ENCODE results near the gene CARTPT. TPM values are rescaled to one million over a fixed set of nuclear protein-coding genes. Genes with fewer than 3 reads are reported as not detected.

Gene CARTPT
- total and polyA plus RNA-seq, 4 donors, result 5.0 to 30.1 (median 18.6) TPM

DNA sequence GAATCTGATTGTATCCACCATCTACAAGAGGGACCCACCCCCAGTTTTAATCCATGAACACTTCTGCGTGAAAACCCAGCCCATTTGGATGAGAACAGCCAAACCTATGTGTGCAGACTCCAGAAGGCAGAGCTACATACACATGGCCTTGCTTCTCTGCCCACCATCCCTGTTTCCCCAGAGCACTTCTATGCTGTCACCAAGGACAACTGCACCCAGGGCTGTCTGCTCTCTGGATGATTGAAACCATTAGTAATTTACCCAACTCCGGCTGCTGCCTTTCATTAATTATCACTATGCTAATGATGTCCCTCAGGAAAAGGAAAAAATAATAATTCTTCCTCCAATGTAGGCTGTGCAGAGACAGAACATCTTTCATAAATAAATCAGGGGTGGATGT lies 8.9 kb downstream of the CARTPT start:
- Histone ChIP-seq H3K4me3 (ENCODE audit: low read depth, low read length) (no peak overlapping the region), H3K27me3 (ENCODE audit: control insufficient read depth, insufficient read depth, low read length) (no peaks in the 10 kb centered on the region), H3K36me3 (ENCODE audit: control insufficient read depth, insufficient read depth, low read length) (no peaks in the 10 kb centered on the region), H3K9me3 (ENCODE audit: control insufficient read depth, insufficient read depth, low read length) (no peaks in the 10 kb centered on the region), H3K27ac (ENCODE audit: low read depth, low read length) (no peak overlapping the region), H3K4me1 (ENCODE audit: control insufficient read depth, insufficient read depth, low read length) (no peaks in the 10 kb centered on the region)
- 63% methylated on average over 1 of the region's 2 CpGs for WGBS (ENCODE audit: insufficient coverage)
- DNase-seq (ENCODE audit: low read depth in 4 of 6, low spot score in 6 of 6), result no peak

DNA sequence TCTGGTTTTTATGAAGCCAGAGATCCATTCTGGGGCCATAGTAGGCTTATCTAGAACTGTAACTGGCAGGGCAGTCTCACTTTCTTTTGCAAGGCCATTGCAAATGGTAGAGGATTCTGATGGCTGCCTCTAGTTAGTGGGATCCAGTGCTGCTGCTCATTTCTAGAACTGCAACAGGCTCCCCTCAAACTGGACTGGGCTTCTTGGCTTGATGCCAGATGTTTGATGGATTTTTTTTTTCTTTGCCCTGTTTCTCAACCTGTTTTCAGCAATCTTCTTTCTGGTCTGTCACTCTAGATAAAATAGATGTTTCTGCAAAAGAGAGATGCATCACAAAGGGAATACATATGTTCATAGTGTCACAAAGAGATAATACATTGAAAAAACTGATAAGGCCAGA lies 11.9 kb downstream of the CARTPT start:
- no peaks in the 10 kb centered on the region for H3K36me3 ChIP-seq (ENCODE audit: control insufficient read depth, insufficient read depth, low read length)
- no peaks in the 10 kb centered on the region for H3K27me3 ChIP-seq (ENCODE audit: control insufficient read depth, insufficient read depth, low read length)
- H3K4me1 ChIP-seq (ENCODE audit: control insufficient read depth, insufficient read depth, low read length), result no peaks in the 10 kb centered on the region
- H3K4me3 ChIP-seq (ENCODE audit: low read depth, low read length), result no peak overlapping the region
- H3K9me3 ChIP-seq (ENCODE audit: control insufficient read depth, insufficient read depth, low read length), result no peaks in the 10 kb centered on the region
- DNase-seq (ENCODE audit: low read depth in 4 of 6, low spot score in 6 of 6), result no peak
- H3K27ac ChIP-seq (ENCODE audit: low read depth, low read length), result no peak overlapping the region

DNA sequence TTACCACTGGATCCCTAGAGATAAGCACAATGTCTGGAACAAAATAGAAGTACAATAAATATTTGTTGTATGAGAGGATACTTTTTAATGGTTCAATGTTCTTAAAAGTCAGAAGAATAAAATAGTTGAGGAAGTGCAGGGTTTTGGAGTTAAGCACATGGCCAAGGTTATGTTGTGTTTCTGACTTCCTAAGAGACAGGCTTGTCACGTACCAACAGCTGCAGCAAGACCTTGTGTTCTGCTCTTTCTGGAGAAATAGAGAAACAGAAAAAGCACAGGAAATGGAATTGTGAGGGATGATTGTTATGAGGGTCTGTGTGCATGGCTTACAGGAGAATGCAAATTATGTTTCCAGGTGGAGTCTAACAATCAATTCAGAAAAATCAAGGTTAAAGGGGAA lies 12.9 kb downstream of the CARTPT start:
- no peak for DNase-seq (ENCODE audit: low read depth in 4 of 6, low spot score in 6 of 6)
- Histone ChIP-seq H3K27me3 (ENCODE audit: control insufficient read depth, insufficient read depth, low read length) (no peaks in the 10 kb centered on the region), H3K36me3 (ENCODE audit: control insufficient read depth, insufficient read depth, low read length) (no peaks in the 10 kb centered on the region), H3K27ac (ENCODE audit: low read depth, low read length) (no peak overlapping the region), H3K4me3 (ENCODE audit: low read depth, low read length) (no peak overlapping the region), H3K4me1 (ENCODE audit: control insufficient read depth, insufficient read depth, low read length) (no peaks in the 10 kb centered on the region), H3K9me3 (ENCODE audit: control insufficient read depth, insufficient read depth, low read length) (no peaks in the 10 kb centered on the region)
- 71% methylated on average over 1 of the region's 1 CpG for WGBS (ENCODE audit: insufficient coverage)

DNA sequence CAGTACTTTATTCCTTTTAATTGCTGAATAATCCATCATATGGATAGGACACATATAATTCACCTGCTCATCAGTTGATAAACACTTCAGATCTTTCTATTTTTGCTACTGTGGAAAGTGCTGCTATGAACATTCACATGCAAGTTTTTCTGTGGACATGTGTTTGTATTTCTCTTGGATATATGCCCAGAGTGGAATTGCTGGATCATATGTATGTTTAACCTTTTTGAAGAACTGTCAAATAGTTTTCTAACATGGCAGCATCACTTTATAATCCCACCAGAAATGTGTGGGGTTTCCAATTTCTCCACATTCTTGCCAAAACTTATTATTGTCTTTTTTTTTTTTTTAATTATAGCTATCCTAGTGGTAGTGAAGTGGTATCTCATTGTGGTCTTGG lies 15.1 kb downstream of the CARTPT start:
- Histone ChIP-seq H3K4me3 (ENCODE audit: low read depth, low read length) (no peak overlapping the region), H3K27me3 (ENCODE audit: control insufficient read depth, insufficient read depth, low read length) (no peaks in the 10 kb centered on the region), H3K27ac (ENCODE audit: low read depth, low read length) (no peak overlapping the region), H3K36me3 (ENCODE audit: control insufficient read depth, insufficient read depth, low read length) (no peaks in the 10 kb centered on the region), H3K4me1 (ENCODE audit: control insufficient read depth, insufficient read depth, low read length) (no peaks in the 10 kb centered on the region), H3K9me3 (ENCODE audit: control insufficient read depth, insufficient read depth, low read length) (no peaks in the 10 kb centered on the region)
- no peak for DNase-seq (ENCODE audit: low read depth in 4 of 6, low spot score in 6 of 6)

DNA sequence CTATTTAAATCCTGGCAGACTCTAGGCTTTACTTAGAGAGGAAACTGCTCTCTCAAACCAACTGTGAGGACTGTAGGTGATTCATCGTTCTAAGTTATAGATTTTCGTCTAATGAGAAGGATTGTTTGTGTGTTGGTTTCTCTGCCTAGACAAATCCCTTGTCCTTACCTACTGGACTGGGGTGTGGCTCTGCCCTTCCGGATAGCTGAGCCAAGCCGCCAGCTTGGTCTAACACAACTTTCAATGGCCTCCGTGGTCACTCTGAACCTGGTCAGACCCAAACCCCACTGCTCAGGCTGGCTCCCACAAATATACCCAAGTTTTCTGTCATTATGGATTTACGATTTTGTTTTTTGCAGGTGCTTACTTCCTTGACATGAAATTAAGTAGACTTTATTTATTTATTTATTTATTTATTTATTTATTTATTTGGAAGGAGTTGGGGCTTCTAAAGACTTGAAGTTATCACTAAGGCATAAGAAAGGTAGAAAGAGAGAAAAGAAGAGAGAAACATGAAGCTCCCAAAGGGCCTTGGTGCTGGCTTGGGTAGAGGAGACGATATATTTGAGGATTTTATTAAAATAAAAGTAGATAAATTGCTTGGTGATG lies 19.0 kb downstream of the CARTPT start:
- no peaks in the 10 kb centered on the region for H3K4me1 ChIP-seq (ENCODE audit: control insufficient read depth, insufficient read depth, low read length)
- no peak overlapping the region for H3K27ac ChIP-seq (ENCODE audit: low read depth, low read length)
- H3K36me3 ChIP-seq (ENCODE audit: control insufficient read depth, insufficient read depth, low read length), result no peaks in the 10 kb centered on the region
- 100% methylated on average over 1 of the region's 7 CpGs for WGBS (ENCODE audit: insufficient coverage)
- H3K9me3 ChIP-seq (ENCODE audit: control insufficient read depth, insufficient read depth, low read length), result no peaks in the 10 kb centered on the region
- H3K4me3 ChIP-seq (ENCODE audit: low read depth, low read length), result no peak overlapping the region
- DNase-seq (ENCODE audit: low read depth in 4 of 6, low spot score in 6 of 6), result no peak
- H3K27me3 ChIP-seq (ENCODE audit: control insufficient read depth, insufficient read depth, low read length), result no peaks in the 10 kb centered on the region

DNA sequence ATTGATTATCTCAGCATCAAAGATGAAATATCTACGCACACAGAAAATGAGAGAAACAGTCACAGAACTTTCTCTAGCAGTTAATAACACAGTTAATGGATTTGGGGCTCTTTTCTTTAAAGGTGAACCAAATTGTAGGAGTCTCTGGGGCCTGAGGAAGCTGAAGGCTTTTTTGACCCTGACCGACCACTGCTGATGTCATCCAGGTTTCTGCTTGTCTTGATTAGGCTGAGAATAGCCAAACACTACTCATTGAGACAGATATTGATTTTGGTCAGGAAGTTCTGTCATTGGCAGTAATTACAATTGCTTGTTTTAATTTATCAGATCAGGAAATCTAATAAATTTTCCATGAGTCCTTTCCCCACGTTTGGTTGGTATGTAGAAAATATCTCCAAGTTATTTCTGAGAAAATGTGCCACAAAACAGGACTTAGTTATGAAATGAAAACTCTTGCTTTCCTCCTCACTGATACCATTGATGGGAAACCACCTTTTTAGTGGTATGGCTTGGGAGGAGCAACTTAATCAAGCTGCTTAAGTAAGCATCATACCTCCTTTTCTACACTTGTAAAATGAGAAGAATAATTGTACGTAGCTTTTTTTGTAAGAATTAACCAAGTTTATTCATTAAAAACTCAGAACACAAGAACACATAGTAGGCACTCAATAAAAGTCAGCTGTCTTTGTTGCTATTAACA lies 19.7 kb downstream of the CARTPT start:
- Histone ChIP-seq H3K4me3 (ENCODE audit: low read depth, low read length) (no peak overlapping the region), H3K9me3 (ENCODE audit: control insufficient read depth, insufficient read depth, low read length) (no peaks in the 10 kb centered on the region), H3K27ac (ENCODE audit: low read depth, low read length) (no peak overlapping the region), H3K36me3 (ENCODE audit: control insufficient read depth, insufficient read depth, low read length) (no peaks in the 10 kb centered on the region), H3K27me3 (ENCODE audit: control insufficient read depth, insufficient read depth, low read length) (no peaks in the 10 kb centered on the region), H3K4me1 (ENCODE audit: control insufficient read depth, insufficient read depth, low read length) (no peaks in the 10 kb centered on the region)
- DNase-seq (ENCODE audit: low read depth in 4 of 6, low spot score in 6 of 6), result no peak
- WGBS (ENCODE audit: insufficient coverage), result no CpG with 5 or more reads among the region's 4 CpGs

DNA sequence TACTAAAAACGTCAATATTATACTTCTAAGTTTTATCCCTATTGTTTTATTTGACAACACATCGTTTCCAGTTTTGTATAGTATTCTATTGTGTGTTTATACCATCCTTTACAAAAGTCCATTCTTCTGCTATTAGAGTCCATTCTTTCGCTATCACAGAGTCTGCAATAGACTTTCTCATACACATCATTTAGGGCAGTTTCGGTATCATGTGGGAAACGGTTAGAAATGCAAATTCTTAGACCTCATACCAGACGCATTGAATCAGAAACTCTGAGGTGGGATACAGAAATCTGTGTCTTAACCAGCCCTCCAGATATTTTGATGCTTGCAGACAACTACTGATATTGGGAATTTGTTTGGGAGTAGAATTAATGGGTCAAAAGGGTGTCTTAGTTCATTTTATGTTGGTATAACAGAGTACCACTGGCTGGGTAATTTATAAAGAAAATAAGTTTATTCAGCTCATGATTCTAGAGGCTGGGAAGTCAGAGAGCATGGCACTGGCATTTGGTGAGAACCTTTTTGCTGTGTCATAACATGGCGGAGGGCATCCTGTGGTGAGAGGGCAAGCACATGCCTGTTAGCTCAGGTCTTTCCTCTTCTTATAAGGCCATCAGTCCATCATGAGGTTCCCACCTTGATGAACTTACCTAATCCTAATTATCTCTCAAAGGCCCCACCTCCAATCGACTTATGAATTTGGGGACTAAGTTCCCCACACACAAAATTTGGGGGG lies 21.1 kb downstream of the CARTPT start:
- Histone ChIP-seq H3K27me3 (ENCODE audit: control insufficient read depth, insufficient read depth, low read length) (no peaks in the 10 kb centered on the region), H3K9me3 (ENCODE audit: control insufficient read depth, insufficient read depth, low read length) (no peaks in the 10 kb centered on the region), H3K36me3 (ENCODE audit: control insufficient read depth, insufficient read depth, low read length) (no peaks in the 10 kb centered on the region), H3K4me3 (ENCODE audit: low read depth, low read length) (no peak overlapping the region), H3K4me1 (ENCODE audit: control insufficient read depth, insufficient read depth, low read length) (no peaks in the 10 kb centered on the region), H3K27ac (ENCODE audit: low read depth, low read length) (no peak overlapping the region)
- 100% methylated on average over 1 of the region's 8 CpGs for WGBS (ENCODE audit: insufficient coverage)
- no peak for DNase-seq (ENCODE audit: low read depth in 4 of 6, low spot score in 6 of 6)

DNA sequence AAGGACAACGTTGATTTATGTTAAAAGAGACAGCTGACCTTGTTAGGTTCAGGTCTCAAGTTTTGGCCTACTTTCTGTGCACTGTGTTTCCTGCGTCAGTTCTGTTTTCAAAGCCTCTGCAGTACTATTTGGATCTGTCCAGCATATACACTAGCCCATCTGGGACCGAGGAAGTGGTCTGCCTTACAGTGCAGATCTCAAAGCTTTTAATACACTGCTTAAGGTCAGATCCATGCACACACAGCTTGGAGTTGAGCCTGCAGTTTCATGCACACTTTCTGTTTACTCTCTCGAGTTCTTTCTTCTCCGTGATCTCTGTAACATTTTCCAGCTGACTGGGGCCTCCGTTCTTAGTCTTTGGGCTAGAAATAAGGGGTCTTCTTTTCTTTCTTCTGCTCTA lies 24.1 kb downstream of the CARTPT start:
- no peak overlapping the region for H3K27ac ChIP-seq (ENCODE audit: low read depth, low read length)
- no peaks in the 10 kb centered on the region for H3K4me1 ChIP-seq (ENCODE audit: control insufficient read depth, insufficient read depth, low read length)
- no peak overlapping the region for H3K4me3 ChIP-seq (ENCODE audit: low read depth, low read length)
- WGBS (ENCODE audit: insufficient coverage), result 66% methylated on average over 2 of the region's 6 CpGs
- no peaks in the 10 kb centered on the region for H3K27me3 ChIP-seq (ENCODE audit: control insufficient read depth, insufficient read depth, low read length)
- DNase-seq (ENCODE audit: low read depth in 4 of 6, low spot score in 6 of 6), result no peak
- no peaks in the 10 kb centered on the region for H3K36me3 ChIP-seq (ENCODE audit: control insufficient read depth, insufficient read depth, low read length)
- no peaks in the 10 kb centered on the region for H3K9me3 ChIP-seq (ENCODE audit: control insufficient read depth, insufficient read depth, low read length)

DNA sequence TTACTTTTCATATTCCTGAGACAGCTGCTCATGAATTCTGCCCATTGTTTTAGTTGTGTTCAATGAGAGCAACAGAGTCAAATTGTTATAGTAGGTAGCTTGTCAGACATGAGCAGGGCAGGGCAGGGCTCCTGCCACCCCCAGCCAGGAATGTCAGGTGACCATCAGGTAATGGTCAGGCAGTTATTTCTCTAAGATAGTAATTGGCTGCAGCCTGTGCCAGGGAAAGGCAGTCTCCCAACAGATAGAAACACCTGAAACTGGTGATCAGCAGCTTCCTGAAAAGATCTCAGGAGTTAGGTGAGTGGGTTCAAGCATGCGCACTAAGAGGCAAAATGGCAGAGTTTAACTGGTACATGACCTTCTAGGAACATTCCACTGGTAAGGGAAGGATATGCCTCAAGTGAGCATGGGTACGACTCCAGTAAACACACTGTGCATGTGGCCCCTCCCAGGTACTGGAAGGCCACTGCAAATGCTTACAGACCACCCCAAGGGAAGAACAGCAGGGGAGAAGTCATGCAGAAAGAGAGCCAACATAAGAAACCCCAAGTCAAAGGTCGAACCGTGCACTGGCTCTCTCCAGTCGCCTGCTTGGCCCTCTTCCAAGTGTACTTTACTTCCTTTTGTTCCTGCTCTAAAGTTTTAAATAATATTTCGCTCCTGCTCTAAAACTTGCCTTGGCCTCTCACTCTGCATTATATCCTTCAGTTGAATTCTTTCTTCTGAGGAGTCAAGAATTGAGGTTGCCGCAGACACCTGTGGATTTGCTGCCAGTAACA lies 25.1 kb downstream of the CARTPT start:
- no peak for DNase-seq (ENCODE audit: low read depth in 4 of 6, low spot score in 6 of 6)
- WGBS (ENCODE audit: insufficient coverage), result 64% methylated on average over 5 of the region's 7 CpGs
- no peaks in the 10 kb centered on the region for H3K4me1 ChIP-seq (ENCODE audit: control insufficient read depth, insufficient read depth, low read length)
- H3K27me3 ChIP-seq (ENCODE audit: control insufficient read depth, insufficient read depth, low read length), result no peaks in the 10 kb centered on the region
- no peaks in the 10 kb centered on the region for H3K36me3 ChIP-seq (ENCODE audit: control insufficient read depth, insufficient read depth, low read length)
- no peak overlapping the region for H3K4me3 ChIP-seq (ENCODE audit: low read depth, low read length)
- no peak overlapping the region for H3K27ac ChIP-seq (ENCODE audit: low read depth, low read length)
- no peaks in the 10 kb centered on the region for H3K9me3 ChIP-seq (ENCODE audit: control insufficient read depth, insufficient read depth, low read length)
